Colon (tissue), 2 donors: ENCODE measurements around the gene CCDC40.

Experiments
- FAIRE-seq: peaks from 2 replicates; lab custom pipeline; 2012; peaks lifted over from hg19 to GRCh38; lab: Jason Lieb, UNC
- donor health status: control.
- donor health status: control.

Gene CCDC40

DNA sequence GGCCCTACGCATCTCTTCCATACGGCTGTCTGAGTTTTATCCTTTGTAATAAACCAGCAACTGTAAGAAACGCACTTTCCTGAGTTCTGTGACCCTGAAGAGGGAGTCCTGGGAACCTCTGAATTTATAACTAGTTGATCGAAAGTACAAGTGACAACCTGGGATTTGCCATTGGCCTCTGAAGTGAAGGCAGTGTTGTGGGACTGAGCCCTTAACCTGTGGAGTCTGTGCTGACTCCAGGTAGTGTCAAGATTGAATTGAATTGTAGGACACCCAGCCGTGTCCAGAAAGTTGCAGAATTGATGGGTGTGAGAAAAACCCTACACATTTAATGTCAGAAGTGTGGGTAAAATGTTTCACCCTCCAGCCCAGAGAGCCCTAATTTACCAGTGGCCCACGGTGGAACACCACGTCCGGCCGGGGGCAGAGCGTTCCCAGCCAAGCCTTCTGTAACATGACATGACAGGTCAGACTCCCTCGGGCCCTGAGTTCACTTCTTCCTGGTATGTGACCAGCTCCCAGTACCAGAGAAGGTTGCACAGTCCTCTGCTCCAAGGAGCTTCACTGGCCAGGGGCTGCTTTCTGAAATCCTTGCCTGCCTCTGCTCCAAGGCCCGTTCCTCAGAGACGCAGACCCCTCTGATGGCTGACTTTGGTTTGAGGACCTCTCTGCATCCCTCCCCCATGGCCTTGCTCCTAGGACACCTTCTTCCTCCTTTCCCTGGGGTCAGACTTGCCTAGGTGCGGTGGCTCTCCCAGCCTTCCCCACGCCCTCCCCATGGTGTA lies 66.4 kb downstream of the CCDC40 start:
- no peak for FAIRE-seq

DNA sequence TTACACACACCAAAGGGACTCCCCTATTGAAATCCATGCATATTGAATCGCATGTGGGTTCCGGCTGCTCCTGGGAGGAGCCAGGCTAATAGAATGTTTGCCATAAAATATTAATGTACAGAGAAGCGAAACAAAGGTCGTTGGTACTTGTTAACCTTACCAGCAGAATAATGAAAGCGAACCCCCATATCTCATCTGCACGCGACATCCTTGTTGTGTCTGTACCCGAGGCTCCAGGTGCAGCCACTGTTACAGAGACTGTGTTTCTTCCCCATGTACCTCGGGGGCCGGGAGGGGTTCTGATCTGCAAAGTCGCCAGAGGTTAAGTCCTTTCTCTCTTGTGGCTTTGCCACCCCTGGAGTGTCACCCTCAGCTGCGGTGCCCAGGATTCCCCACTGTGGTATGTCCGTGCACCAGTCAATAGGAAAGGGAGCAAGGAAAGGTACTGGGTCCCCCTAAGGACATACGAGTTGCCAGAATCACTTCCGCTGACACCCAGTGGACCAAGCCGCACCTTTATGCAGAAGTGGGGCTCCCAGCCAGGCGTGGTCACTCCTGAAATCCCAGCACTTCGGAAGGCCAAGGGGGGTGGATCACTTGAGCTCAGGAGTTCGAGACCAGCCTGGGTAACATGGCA lies 67.1 kb downstream of the CCDC40 start:
- no peak for FAIRE-seq

DNA sequence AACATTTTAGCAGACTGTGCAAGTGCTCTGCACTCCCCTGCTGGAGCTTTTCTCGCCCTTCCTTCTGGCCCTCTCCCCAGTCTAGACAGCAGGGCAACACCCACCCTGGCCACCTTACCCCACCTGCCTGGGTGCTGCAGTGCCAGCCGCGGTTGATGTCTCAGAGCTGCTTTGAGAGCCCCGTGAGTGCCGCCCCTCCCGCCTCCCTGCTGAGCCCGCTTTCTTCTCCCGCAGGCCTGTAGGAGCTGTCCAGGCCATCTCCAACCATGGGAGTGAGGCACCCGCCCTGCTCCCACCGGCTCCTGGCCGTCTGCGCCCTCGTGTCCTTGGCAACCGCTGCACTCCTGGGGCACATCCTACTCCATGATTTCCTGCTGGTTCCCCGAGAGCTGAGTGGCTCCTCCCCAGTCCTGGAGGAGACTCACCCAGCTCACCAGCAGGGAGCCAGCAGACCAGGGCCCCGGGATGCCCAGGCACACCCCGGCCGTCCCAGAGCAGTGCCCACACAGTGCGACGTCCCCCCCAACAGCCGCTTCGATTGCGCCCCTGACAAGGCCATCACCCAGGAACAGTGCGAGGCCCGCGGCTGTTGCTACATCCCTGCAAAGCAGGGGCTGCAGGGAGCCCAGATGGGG lies 68.0 kb downstream of the CCDC40 start:
- no peak for FAIRE-seq

- FAIRE-seq: no peak
Observed at GRCh38 chr17:80104956-80105375, 68.5 kb downstream of the CCDC40 start.

DNA sequence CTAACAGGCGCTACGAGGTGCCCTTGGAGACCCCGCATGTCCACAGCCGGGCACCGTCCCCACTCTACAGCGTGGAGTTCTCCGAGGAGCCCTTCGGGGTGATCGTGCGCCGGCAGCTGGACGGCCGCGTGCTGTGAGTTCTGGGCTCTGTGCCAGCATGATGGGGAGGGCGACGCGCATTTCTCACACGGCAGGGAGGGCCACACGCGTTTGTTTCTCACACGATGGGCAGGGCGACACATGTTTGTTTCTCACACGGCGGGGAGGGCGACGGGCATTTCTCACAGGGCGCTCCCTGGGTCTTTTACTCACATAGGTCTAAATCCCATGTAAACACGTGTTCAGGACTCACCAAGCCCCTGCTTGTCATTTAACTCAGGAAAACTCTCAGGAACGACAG lies 69.3 kb downstream of the CCDC40 start:
- FAIRE-seq: no peak

DNA sequence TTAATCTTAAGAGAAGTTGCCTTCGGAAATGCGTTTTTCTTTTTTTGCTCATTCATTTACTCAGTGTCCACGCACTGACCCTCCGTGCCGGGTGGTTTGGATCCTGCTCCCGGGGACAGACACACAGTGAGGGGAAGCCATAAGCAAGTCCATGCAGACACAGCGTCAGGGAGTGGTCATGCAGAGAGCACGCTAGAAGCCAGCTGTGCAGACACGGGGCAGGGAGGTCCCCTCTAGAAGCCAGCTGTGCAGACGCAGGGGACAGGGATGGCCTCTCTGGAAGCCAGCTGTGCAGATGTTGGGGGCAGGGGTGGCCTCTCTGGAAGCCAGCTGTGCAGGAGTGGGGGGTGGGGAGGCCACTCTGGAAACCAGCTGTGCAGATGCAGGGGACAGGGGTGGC lies 69.7 kb downstream of the CCDC40 start:
- no peak for FAIRE-seq

GRCh38 chr17:80106751-80107150 lies 70.3 kb downstream of the CCDC40 start:
- no peak for FAIRE-seq

- FAIRE-seq: no peak
Observed at GRCh38 chr17:80107231-80108021, 71.0 kb downstream of the CCDC40 start.

DNA sequence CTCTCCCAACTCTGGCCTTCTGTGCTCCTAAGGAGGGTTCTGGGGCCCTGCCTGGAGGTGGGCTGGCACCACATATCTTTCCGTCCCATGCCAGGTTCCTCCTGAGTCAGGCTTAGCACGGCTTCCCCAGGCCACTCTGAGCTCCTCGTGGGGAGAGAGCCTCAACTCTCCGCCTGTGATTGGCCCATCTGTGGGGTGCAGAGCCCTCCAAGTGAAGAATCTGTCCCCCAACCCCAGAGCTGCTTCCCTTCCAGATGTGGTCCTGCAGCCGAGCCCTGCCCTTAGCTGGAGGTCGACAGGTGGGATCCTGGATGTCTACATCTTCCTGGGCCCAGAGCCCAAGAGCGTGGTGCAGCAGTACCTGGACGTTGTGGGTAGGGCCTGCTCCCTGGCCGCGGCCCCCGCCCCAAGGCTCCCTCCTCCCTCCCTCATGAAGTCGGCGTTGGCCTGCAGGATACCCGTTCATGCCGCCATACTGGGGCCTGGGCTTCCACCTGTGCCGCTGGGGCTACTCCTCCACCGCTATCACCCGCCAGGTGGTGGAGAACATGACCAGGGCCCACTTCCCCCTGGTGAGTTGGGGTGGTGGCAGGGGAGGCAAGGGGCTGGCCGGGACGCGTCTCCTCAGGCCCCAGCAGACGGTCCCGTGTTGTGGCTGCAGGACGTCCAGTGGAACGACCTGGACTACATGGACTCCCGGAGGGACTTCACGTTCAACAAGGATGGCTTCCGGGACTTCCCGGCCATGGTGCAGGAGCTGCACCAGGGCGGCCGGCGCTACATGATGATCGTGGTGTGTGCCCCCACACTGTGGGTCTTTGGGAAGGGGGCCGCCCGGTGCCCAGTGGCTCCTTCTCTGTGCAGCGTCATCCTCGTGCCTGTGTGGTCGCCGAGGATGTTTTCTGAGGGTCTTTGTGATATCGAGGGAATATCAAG lies 71.9 kb downstream of the CCDC40 start:
- no peak for FAIRE-seq

- no peak for FAIRE-seq
Observed at GRCh38 chr17:80109066-80109660, 72.7 kb downstream of the CCDC40 start.

GRCh38 chr17:80109713-80110446 lies 73.4 kb downstream of the CCDC40 start:
- FAIRE-seq: no peak

GRCh38 chr17:80110447-80110812 lies 74.0 kb downstream of the CCDC40 start:
- FAIRE-seq: no peak

DNA sequence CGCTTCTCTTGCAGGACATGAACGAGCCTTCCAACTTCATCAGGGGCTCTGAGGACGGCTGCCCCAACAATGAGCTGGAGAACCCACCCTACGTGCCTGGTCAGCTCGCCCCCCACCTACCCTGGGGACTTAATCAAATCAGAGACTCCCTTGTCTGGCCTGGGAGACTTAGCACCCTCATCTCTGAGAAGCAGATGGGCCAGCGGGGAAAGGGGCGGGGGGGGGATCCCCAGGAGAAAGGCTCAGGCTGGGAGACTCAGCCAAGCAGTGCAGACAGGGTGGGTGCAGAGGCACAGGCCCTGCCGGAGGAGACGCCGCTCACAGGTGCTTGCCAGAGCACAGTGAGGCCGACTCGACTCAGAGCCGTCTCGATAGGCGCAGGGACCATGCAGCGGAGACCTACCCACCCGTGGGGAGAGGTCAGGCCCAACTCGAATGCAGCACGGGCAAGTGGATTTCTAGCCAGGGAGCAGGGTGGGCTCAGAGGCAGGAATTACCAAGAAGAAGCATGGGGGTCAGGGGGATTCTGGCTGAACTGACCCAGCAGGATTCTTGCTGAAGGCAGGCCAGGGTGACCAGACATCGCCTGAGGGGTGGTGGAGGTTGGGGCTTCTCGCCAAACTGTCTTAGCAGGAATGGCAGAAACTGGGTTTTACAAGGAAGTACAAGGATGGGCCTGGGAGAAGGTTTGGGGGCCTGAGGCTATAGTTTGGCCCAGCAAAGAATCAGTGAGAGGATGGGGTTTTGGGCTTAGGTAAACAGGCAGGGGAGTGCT lies 74.7 kb downstream of the CCDC40 start:
- no peak for FAIRE-seq

- FAIRE-seq: no peak
Observed at GRCh38 chr17:80111702-80112470, 75.4 kb downstream of the CCDC40 start.

DNA sequence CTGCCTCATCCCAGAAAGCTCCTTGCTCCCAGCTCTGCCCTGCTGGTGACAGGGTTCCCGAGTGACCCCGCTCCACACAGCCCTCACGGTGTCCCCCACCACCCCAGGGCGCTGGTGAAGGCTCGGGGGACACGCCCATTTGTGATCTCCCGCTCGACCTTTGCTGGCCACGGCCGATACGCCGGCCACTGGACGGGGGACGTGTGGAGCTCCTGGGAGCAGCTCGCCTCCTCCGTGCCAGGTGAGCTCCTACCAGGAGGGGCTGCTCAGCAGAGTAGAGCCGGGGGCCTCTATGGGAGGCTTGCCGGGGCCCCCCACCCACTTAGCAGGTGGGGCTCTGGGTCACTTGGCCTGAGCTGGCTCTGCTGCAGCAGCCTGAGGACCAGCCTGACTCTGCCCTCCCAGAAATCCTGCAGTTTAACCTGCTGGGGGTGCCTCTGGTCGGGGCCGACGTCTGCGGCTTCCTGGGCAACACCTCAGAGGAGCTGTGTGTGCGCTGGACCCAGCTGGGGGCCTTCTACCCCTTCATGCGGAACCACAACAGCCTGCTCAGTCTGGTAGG lies 76.1 kb downstream of the CCDC40 start:
- no peak for FAIRE-seq

DNA sequence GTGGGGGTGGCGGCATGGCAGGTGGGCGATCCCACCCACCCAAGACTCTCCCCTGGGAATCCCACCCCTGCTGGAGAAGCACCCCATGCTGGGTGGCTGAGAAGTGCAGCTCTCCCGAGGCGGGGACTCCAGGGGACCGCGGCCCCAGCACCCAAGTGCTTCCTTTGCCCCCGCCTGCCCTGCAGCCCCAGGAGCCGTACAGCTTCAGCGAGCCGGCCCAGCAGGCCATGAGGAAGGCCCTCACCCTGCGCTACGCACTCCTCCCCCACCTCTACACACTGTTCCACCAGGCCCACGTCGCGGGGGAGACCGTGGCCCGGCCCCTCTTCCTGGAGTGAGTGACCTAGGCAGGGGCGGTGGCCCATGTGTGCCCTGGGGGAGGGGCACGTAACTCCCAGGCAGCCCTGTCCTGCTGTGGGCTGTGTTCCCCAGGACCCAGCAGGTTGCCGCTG lies 76.6 kb downstream of the CCDC40 start:
- no peak for FAIRE-seq

GRCh38 chr17:80114758-80115157 lies 78.3 kb downstream of the CCDC40 start:
- FAIRE-seq: no peak

DNA sequence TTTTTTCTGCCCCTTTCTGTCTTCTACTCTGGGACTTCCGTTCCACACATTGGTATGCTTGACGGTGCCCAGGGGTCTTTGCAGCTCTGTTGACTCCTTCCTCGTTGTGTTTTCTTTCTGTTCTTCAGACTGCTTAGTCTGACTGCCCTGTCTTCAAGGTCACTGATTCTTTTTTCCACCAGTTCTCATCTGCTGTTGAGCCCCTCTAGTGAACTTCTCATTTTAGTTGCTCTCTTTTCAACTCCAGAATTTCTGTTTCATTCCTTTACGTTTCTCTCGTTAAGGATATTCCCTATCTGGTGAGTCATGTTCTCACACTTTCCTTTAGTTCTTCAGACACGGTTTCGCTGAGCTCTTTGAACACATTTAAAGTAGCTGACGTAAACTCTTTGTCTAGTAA lies 78.7 kb downstream of the CCDC40 start:
- no peak for FAIRE-seq
